ENCODE results near the gene PLN. TPM values are rescaled to one million over a fixed set of nuclear protein-coding genes. Genes with fewer than 3 reads are reported as not detected.

PLN gene
- 4.4 TPM for polyA plus RNA-seq (ENCODE audit: insufficient read length)

- no peak for DNase-seq
These were observed at the start of gene PLN for GRCh38 chr6:118548136-118548535. Gene PLN, plus strand, starts transcription at chr6:118548296. Its CDS starts 10,626 bp downstream, at chr6:118558922.

GRCh38 chr6:118500130-118501015 lies 47.7 kb upstream of the PLN start:
- DNase-seq = no peak

- DNase-seq = no peak
These were observed 47.0 kb upstream of the PLN start for GRCh38 chr6:118501099-118501498.

GRCh38 chr6:118501765-118502164 lies 46.3 kb upstream of the PLN start:
- DNase-seq = no peak

- DNase-seq = no peak
These were observed 45.9 kb upstream of the PLN start for GRCh38 chr6:118502169-118502568.

DNA sequence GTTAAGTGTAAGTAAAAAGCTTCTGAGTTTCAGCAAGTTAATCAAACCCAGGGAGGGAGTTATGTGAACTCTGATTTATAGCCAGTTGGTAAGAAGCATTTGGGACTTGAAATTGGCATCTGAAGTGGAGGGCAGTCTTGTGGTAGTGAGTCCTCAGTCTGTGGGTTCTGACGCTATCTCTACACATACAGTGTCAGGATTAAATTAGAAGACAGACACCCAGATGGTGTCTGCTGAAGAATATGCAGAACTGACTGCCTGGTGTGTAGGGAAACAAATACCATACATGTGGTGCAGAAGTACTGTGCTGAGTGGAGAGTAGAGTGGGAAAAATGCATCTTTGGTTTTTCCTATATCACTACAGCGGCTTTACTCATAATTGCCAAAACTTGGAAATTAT lies 43.5 kb upstream of the PLN start:
- DNase-seq = no peak

DNA sequence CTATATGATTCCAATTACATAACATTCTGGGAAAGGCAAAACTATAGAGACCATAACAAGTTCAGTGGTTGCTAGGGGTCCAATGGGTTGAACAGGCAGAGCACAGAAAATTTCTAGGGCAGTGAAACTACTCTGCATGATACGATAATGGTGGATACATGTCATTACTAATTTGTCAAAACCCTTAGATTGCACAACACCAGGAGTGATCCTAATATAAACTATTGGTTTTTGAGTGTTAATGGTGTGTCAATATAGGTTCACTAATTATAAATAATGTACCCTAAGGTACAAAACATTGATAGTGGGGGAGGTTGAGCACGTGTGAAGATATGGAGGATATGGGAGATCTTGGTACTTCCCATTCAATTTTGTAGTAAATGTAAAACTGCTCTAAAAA lies 42.4 kb upstream of the PLN start:
- DNase-seq = no peak

DNA sequence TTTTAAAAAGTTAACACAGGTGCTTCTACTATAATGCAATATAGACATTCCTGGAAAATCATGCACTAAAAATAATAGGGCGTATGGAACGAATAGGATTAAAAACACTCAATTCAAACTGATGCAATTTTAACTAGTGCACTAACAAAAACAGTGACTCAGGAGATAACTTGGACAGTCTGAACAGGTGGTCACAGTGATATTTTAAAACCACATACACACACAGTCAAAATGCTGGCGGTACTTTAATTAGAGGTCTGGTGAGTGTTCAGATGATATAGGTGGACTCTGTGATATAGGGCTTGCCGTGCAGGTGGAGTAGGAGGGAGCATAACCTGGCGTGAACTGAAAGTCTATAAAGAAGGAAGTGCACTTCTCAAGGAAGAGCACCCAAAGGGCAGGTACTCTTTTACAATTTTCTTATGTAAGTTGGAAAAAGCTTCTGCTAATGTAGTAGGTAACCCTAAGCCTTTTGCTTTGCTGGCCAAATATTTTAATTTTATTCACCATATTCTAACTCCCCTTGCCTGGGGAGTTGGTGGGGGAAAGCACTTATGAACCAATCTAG lies 41.9 kb upstream of the PLN start:
- DNase-seq = no peak

- DNase-seq = no peak
These were observed 40.5 kb upstream of the PLN start for GRCh38 chr6:118507636-118508035.

- DNase-seq = no peak
These were observed 39.0 kb upstream of the PLN start for GRCh38 chr6:118509009-118509617.

- no peak for DNase-seq
These were observed 36.0 kb upstream of the PLN start for GRCh38 chr6:118511930-118512715.

DNA sequence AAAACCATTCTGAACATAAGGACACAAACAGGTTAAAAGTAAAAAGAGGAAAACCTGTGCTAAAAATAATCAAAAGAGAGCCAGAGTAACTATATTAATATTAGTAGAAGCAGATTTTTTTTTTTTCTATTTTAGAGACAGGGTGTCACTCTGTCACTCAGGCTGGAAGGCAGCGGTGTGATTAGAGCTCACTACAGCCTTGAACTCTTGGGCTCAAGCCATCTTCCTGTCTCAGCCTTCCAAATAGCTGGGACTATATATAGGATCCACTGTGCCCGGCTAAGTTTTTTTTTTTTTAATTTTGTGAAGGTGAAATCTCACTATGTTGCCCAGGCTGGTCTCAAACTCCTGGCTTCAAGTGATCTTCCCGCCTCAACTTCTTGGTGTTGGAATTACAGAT lies 33.4 kb upstream of the PLN start:
- no peak for DNase-seq

DNA sequence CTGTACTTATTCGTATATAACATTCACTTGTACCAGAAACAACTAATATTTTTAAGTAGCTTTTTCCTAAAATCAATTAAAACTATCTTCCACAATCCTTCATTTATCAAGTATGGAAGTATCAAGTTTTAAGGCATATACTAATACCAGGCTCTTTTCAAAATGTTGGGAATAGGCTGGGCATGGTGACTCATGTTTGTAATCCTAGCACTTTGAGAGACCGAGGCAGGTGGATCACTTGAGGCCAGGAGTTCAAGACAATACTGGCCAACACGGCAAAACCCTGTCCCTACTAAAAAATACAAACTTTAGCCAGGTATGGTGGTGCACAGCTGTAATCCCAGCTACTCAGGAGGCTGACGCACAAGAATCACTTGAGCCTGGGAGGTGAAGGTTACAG lies 25.7 kb upstream of the PLN start:
- DNase-seq = no peak

DNA sequence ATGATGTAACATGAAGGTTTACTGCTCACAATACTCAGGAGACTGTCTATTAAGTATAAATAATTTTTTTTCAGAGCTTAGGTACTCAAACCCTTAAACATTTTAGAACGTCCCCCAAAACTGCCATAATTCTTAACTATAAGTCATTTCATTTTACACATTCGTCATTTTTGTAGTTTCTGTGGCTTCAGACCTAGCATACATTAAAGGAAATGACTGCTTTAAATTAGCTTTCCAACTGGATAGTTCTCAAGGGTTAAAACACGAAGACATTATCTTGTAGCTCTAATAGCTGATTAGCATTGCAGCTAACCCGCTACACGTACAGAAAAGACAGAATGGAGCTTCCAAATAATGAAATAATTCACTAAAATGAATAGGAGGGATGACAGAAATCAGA lies 24.9 kb upstream of the PLN start:
- no peak for DNase-seq

DNA sequence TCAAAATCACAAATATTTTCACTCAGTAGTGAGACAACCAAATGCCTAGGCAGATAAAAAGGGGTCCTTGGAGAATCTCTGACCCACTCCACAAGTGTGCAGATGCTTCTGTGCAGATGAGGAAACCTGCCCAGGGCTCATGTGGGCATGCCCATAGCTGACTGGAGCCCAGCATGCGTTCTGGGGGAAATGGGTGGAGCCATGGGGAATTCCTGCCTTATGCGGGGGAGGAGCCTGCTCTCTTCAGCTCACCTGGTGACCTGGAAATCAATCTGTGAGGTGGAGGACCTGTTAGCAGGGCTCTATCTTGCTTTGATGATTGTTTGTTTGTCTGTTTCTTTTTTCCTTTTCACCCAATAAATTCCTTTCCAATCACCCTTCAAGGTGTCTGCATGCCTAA lies 23.4 kb upstream of the PLN start:
- no peak for DNase-seq

DNA sequence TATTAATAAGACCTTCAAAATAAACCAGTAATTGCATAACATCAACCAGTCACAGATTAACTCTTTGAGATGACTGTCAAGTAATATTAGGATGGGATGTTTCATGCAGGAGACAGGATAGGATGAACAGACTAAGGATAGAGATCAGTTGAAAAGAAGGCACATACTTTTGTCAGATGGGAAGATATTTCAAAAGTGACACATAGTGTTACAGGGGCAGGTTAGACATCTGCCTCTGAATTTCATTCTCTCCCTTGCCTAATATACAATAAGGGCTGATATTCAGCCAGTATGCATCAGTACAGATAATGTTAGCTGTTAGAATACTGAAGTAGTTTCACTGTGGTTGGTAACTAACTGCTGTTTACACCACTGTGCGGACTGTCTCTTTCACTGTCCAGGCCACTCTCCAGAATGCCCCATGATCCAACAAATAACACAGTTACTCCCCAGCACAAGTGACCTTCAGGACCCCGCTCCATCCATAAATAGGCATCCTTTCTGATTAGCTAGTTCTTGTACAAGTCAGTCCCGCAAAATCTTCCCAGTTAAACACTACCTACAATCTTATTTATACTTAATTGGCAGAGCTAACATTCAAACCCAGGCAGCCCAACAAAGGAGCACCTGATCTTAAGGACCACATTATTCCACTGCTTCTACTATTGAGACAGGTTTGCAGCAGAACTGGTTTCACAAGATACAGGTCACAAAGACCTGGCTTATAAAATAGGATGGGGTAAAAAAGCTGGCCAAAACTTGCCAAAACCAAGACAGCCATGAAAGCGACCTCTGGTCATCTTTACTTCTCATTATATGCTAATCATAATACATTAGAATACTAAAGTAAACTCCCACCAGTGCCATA lies 21.9 kb upstream of the PLN start:
- no peak for DNase-seq

GRCh38 chr6:118528129-118528528 lies 20.0 kb upstream of the PLN start:
- DNase-seq = no peak

DNA sequence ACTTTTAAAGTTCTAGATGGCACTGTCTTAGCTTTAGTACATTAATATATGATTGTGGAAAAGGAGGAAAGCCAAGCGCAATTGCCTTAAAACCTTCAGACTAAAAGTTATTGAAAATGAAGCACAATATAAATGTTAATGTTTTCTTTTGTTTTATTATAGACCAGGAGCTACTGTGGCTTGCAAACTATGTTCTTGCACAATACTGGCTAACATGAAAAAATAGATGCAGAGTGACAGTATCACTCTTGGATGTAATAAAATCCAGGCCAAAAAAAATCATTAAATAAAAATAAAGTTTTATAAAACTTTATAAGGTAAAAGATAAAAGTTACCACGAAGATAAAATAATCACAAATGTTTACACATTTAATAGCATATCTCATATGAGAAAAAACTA lies 18.3 kb upstream of the PLN start:
- no peak for DNase-seq

DNA sequence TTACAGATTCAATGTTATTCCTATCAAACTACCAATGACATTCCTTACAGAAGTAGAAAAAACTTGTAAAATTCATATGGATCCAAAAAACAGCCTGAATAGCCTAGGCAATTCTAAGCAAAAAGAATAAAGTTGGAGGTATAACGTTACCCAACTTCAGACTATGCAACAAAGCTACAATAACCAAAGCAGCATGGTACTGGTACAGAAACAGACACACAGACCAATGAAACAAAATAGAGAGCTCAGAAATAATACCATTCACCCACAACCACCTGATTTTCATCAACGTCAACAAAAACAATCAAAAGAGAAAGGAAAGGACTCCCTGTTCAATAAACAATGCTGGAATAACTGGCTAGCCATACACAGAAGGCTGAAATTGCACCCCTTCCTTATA lies 17.2 kb upstream of the PLN start:
- no peak for DNase-seq

- DNase-seq = no peak
These were observed 12.8 kb upstream of the PLN start for GRCh38 chr6:118535176-118535844.

GRCh38 chr6:118536478-118536877 lies 11.6 kb upstream of the PLN start:
- DNase-seq = no peak
